ENCODE data around the gene ZFR2.

ZFR2 gene

GRCh38 chr19:3873151-3873550 lies 4.3 kb upstream of the ZFR2 start:
- H3K4me3 ChIP-seq (ENCODE audit: low read depth, low read length), result no peak overlapping the region
- TF ChIP-seq, protein P1, sequence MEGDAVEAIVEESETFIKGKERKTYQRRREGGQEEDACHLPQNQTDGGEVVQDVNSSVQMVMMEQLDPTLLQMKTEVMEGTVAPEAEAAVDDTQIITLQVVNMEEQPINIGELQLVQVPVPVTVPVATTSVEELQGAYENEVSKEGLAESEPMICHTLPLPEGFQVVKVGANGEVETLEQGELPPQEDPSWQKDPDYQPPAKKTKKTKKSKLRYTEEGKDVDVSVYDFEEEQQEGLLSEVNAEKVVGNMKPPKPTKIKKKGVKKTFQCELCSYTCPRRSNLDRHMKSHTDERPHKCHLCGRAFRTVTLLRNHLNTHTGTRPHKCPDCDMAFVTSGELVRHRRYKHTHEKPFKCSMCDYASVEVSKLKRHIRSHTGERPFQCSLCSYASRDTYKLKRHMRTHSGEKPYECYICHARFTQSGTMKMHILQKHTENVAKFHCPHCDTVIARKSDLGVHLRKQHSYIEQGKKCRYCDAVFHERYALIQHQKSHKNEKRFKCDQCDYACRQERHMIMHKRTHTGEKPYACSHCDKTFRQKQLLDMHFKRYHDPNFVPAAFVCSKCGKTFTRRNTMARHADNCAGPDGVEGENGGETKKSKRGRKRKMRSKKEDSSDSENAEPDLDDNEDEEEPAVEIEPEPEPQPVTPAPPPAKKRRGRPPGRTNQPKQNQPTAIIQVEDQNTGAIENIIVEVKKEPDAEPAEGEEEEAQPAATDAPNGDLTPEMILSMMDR (IDR thresholded peaks at IDR 0.05; ENCODE audit: insufficient read depth, low read depth, low read length, missing control alignments), result no peak
- DNase-seq (ENCODE audit: low read depth), result no peak

- H3K4me3 ChIP-seq (ENCODE audit: low read depth, low read length), result no peak overlapping the region
- TF ChIP-seq, protein P1 (IDR thresholded peaks at IDR 0.05; ENCODE audit: insufficient read depth, low read depth, low read length, missing control alignments), result no peak
- DNase-seq (ENCODE audit: low read depth), result no peak
Measured at GRCh38 chr19:3867971-3868769, 668 bp downstream of the ZFR2 start.

DNA sequence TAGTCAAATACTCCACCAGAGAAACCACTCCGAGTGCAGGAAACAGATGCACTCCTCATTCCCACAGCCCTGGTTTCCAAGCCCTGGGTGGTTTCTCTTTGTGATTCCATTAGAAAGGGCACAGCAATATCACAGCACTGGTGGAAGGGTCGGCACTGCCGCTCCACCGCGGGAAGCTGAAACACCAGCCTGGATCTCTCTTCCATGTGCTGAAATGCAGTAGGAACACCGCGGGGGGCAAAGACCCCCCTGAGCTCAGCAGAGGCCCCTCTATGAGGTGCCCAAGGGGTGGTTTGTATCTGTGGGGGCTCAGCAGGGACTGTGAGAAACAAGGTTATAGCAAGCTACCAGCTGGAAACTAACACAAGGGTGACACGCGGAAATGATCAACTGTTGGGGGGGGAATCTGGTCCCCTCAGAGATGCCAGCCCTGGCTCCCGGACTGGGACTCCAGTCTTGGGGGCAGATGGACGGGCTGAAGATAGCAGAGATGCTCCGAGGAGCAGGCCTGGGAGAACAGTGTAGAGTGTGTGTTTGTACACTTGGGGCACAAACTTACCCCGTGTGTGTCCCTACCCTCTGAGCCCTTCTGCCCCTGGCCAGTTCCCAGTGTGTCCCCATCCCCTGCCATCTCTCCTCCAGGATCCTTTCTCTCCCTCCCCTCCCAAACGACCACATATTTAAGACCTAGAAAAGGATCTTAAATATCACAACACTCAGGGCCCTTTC lies 1.8 kb downstream of the ZFR2 start:
- DNase-seq (ENCODE audit: low read depth), result no peak
- TF ChIP-seq, protein P1 (IDR thresholded peaks at IDR 0.05; ENCODE audit: insufficient read depth, low read depth, low read length, missing control alignments), result no peak
- H3K4me3 ChIP-seq (ENCODE audit: low read depth, low read length), result no peak overlapping the region

- H3K4me3 ChIP-seq (ENCODE audit: low read depth, low read length), result no peak overlapping the region
- DNase-seq (ENCODE audit: low read depth), result no peak
- TF ChIP-seq, protein P1 (IDR thresholded peaks at IDR 0.05; ENCODE audit: insufficient read depth, low read depth, low read length, missing control alignments), result no peak
Measured at GRCh38 chr19:3863648-3864047, 5.2 kb downstream of the ZFR2 start.

DNA sequence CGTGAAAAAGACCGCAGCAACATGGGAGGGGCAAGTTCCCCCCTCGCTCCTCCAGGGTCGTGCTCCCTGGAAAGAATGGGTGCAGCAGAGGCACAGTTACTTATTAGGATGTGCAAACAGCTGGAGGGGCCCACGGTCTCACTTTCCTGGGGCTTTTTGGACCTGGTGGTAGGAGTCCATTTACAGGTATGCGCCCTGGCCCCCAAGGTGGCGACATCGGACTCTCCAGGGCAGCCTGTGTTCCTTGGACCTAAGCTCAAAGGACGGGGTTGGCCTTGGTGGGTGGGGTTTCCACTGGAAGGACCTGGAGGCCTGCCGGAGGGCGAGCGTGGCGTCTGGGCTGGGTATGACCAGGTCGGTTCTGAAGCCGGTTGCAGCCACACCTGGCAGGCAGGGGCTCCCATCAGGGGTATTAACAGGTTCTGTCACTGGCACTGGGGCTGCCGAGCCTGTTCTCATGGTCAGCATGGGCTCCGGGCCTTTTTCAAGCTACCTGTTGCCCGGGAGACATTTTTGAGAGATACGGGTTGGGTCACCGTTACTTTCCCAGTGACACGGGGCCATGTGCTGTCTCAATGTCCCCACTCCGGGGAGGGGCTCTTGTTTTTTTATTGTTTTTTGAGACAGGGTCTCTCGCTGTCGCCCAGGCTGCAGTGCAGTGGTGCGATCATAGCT lies 5.9 kb downstream of the ZFR2 start:
- TF ChIP-seq, protein P1 (IDR thresholded peaks at IDR 0.05; ENCODE audit: insufficient read depth, low read depth, low read length, missing control alignments), result no peak
- no peak for DNase-seq (ENCODE audit: low read depth)
- no peak overlapping the region for H3K4me3 ChIP-seq (ENCODE audit: low read depth, low read length)

- DNase-seq (ENCODE audit: low read depth), result no peak
- H3K4me3 ChIP-seq (ENCODE audit: low read depth, low read length), result no peak overlapping the region
- TF ChIP-seq, protein P1 (IDR thresholded peaks at IDR 0.05; ENCODE audit: insufficient read depth, low read depth, low read length, missing control alignments), result no peak
Measured at GRCh38 chr19:3860499-3860898, 8.3 kb downstream of the ZFR2 start.

Measured in GM12865 (cell line).